ENCODE measurements around the gene SPAG9. TPM values are rescaled to one million over a fixed set of nuclear protein-coding genes. Genes with fewer than 3 reads are reported as not detected.

The SPAG9 gene
- total and polyA plus RNA-seq, 2 experiments from 2014 or later = 13.7 to 45.0 TPM

DNA sequence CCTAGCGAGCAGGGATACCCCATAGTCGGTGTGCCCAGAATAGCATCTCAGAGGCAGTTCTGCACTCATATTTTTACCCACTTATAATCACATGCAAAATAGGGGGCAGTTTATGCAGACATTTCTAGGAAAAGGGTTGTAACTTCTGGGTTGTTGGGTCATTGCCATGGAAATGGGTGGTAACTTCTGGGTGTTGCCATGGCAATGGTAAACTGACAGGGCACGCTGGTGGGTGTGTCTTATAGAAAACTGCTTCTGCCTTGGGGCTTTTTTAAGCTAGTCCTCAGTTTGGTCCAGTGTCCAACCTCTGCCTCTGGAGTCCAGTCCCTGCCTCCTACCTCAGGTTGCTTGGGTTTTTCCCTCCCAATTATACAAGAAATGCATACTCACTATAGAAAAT, 7.4 kb upstream of the SPAG9 start:
- Mint-ChIP-seq H3K4me3 (no peak overlapping the region), H3K9me3 (no peaks in the 10 kb centered on the region), H3K36me3 (ENCODE audit: low read depth) (no peaks in the 10 kb centered on the region), H3K4me1 (no peaks in the 10 kb centered on the region), H3K27ac (no peak overlapping the region), H3K27me3 (ENCODE audit: insufficient read depth, low read depth, poor library complexity) (peaks cover 2% of the 10 kb centered on the region)
- H3K4me1 ChIP-seq (ENCODE audit: insufficient read depth) = no peaks in the 10 kb centered on the region; the same call in 1 of the 2 replicates
- no peaks in the 10 kb centered on the region for H4K20me1 ChIP-seq (replicated peaks; ENCODE audit: insufficient read depth)
- H3K79me2 ChIP-seq (replicated peaks; ENCODE audit: insufficient read depth) = no peaks in the 10 kb centered on the region
- no peak overlapping the region for H2AFZ ChIP-seq
- ATAC-seq (no peak), DNase-seq (ENCODE audit: low spot score) (peak; percentile 28)
- H3K27me3 ChIP-seq (ENCODE audit: insufficient read depth) = no peaks in the 10 kb centered on the region
- H3K4me3 ChIP-seq = no peak overlapping the region
- TF ChIP-seq, protein P1, sequence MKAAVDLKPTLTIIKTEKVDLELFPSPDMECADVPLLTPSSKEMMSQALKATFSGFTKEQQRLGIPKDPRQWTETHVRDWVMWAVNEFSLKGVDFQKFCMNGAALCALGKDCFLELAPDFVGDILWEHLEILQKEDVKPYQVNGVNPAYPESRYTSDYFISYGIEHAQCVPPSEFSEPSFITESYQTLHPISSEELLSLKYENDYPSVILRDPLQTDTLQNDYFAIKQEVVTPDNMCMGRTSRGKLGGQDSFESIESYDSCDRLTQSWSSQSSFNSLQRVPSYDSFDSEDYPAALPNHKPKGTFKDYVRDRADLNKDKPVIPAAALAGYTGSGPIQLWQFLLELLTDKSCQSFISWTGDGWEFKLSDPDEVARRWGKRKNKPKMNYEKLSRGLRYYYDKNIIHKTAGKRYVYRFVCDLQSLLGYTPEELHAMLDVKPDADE (IDR thresholded peaks at IDR 0.05) = no peak
- no peak for TF ChIP-seq ZNF462 (CRISPR knock-in tag; IDR thresholded peaks at IDR 0.05)
- TF ChIP-seq EZH2 (IDR thresholded peaks at IDR 0.05; ENCODE audit: low read depth, unreplicated experiment) = no peak
- TF ChIP-seq POLR2AphosphoS5 (IDR thresholded peaks at IDR 0.05; ENCODE audit: low read depth) = no peak
- TF ChIP-seq NANOG (IDR thresholded peaks at IDR 0.05; ENCODE audit: borderline replicate concordance) = no peak
- TF ChIP-seq, protein P2, sequence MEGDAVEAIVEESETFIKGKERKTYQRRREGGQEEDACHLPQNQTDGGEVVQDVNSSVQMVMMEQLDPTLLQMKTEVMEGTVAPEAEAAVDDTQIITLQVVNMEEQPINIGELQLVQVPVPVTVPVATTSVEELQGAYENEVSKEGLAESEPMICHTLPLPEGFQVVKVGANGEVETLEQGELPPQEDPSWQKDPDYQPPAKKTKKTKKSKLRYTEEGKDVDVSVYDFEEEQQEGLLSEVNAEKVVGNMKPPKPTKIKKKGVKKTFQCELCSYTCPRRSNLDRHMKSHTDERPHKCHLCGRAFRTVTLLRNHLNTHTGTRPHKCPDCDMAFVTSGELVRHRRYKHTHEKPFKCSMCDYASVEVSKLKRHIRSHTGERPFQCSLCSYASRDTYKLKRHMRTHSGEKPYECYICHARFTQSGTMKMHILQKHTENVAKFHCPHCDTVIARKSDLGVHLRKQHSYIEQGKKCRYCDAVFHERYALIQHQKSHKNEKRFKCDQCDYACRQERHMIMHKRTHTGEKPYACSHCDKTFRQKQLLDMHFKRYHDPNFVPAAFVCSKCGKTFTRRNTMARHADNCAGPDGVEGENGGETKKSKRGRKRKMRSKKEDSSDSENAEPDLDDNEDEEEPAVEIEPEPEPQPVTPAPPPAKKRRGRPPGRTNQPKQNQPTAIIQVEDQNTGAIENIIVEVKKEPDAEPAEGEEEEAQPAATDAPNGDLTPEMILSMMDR (conservative IDR thresholded peaks at IDR 0.05; ENCODE audit: low read depth in 2 of 2) = no peak
- no peak for TF ChIP-seq CREB1 (CRISPR knock-in tag; IDR thresholded peaks at IDR 0.05; ENCODE audit: low read depth)
- no peak for TF ChIP-seq JUNB (IDR thresholded peaks at IDR 0.05; ENCODE audit: unreplicated experiment)
- TF ChIP-seq, protein P3, sequence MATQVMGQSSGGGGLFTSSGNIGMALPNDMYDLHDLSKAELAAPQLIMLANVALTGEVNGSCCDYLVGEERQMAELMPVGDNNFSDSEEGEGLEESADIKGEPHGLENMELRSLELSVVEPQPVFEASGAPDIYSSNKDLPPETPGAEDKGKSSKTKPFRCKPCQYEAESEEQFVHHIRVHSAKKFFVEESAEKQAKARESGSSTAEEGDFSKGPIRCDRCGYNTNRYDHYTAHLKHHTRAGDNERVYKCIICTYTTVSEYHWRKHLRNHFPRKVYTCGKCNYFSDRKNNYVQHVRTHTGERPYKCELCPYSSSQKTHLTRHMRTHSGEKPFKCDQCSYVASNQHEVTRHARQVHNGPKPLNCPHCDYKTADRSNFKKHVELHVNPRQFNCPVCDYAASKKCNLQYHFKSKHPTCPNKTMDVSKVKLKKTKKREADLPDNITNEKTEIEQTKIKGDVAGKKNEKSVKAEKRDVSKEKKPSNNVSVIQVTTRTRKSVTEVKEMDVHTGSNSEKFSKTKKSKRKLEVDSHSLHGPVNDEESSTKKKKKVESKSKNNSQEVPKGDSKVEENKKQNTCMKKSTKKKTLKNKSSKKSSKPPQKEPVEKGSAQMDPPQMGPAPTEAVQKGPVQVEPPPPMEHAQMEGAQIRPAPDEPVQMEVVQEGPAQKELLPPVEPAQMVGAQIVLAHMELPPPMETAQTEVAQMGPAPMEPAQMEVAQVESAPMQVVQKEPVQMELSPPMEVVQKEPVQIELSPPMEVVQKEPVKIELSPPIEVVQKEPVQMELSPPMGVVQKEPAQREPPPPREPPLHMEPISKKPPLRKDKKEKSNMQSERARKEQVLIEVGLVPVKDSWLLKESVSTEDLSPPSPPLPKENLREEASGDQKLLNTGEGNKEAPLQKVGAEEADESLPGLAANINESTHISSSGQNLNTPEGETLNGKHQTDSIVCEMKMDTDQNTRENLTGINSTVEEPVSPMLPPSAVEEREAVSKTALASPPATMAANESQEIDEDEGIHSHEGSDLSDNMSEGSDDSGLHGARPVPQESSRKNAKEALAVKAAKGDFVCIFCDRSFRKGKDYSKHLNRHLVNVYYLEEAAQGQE (IDR thresholded peaks at IDR 0.05; ENCODE audit: unreplicated experiment) = no peak
- no peak for TF ChIP-seq EZH2phosphoT487 (IDR thresholded peaks at IDR 0.05; ENCODE audit: unreplicated experiment)
- no peak for TF ChIP-seq STAT1 (IDR thresholded peaks at IDR 0.05; ENCODE audit: unreplicated experiment)
- TF ChIP-seq ZNF114 (CRISPR knock-in tag; IDR thresholded peaks at IDR 0.05) = no peak
- no peak for TF ChIP-seq ZNF331 (CRISPR knock-in tag; IDR thresholded peaks at IDR 0.05; ENCODE audit: low read depth)
- H3K27ac ChIP-seq (ENCODE audit: low read depth) = no peak overlapping the region
- H3K36me3 ChIP-seq (ENCODE audit: insufficient read depth) = no peaks in the 10 kb centered on the region
- H3K4me2 ChIP-seq = no peak overlapping the region
- H3F3A ChIP-seq (replicated peaks; ENCODE audit: low read depth) = no peaks in the 10 kb centered on the region
- no peaks in the 10 kb centered on the region for H3K9me2 ChIP-seq (ENCODE audit: insufficient read depth)
